ENCODE data around the gene TMEM181.

- no peak for TF ChIP-seq CTCF (conservative IDR thresholded peaks at IDR 0.05 in 1 of 2, IDR thresholded peaks at IDR 0.05 in 1 of 2; ENCODE audit: extremely low read depth in 1 of 2, insufficient read depth in 1 of 2, low read depth in 1 of 2, low read length in 2 of 2)
- TF ChIP-seq EZH2 (IDR thresholded peaks at IDR 0.05; ENCODE audit: borderline replicate concordance, low read length), result no peak
These were observed 475 bp upstream of the TMEM181 start for GRCh38 chr6:158559338-158559894.

All from mammary epithelial cell (primary cell).